Adrenal gland (tissue), 5 donors: ENCODE data around the gene CRYGC.

Source experiments
- POLR2A ChIP-seq, 2 donors: fragments of 450-650 bp; IDR thresholded peaks; one replicate each; pipeline ENCODE4 v1.6.1; 2017; ENCODE audit warnings: antibody characterized with exemption in 2 of 2, mild to moderate bottlenecking in 2 of 2, moderate library complexity in 1 of 2
- TF ChIP-seq, protein P1 (sequence below), 6 experiments: fragments of 450-650 bp in 4 of 6; fragments of 200-600 bp in 2 of 6; sonication (generic) in 1 of 6; IDR thresholded peaks; 1 replicate in 5 of 6; 2 replicates in 1 of 6; pipeline versions ENCODE4 v1.5.1 to v1.8.0; 2016 to 2021; ENCODE audit warnings: antibody characterized with exemption in 6 of 6, mild to moderate bottlenecking in 2 of 6, moderate library complexity in 1 of 6
- donor health status: DM: no; HTN: no; CAD: no.

DNA sequence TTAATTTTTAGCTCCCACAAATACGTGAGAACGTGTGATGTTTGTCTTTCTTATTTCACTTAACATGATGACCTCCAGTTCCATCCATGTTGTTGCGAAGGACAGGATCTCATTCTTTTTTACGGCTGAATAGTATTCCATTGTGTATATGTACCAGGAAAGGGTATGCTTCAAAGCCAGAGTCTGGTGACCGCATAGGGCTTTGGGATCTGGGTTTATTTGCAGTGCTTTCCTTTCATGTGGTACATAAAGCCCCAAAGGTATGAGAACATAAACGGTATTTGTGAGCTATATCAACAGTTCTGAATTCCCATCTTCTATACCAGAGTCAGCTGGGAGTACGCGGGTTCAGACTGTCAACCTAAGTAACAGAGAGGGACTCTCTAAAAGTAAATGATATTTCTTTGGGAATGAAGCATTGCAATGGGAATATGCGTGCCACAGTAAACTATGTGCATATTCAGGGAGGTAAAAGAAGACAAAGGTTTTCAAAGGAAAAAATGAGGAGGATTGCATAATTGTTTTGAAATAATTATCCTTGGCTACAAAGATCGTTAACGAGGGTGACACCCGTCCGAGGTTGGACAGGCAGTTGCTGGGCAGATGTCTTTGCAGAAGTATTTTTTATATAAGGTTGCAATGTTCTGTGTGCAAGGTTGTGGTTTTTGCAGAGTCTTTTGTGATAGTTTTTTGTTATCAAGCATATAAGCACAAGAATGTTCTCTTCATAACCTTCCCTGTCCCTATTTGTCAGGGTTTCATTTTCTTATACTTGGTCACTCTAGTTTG is 29.8 kb downstream of the CRYGC start:
- TF ChIP-seq, protein P1, sequence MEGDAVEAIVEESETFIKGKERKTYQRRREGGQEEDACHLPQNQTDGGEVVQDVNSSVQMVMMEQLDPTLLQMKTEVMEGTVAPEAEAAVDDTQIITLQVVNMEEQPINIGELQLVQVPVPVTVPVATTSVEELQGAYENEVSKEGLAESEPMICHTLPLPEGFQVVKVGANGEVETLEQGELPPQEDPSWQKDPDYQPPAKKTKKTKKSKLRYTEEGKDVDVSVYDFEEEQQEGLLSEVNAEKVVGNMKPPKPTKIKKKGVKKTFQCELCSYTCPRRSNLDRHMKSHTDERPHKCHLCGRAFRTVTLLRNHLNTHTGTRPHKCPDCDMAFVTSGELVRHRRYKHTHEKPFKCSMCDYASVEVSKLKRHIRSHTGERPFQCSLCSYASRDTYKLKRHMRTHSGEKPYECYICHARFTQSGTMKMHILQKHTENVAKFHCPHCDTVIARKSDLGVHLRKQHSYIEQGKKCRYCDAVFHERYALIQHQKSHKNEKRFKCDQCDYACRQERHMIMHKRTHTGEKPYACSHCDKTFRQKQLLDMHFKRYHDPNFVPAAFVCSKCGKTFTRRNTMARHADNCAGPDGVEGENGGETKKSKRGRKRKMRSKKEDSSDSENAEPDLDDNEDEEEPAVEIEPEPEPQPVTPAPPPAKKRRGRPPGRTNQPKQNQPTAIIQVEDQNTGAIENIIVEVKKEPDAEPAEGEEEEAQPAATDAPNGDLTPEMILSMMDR (IDR thresholded peaks at IDR 0.05): no peak
- TF ChIP-seq POLR2A (IDR thresholded peaks at IDR 0.05): no peak
